Measurements from ENCODE around the gene DNAJA2.

DNA sequence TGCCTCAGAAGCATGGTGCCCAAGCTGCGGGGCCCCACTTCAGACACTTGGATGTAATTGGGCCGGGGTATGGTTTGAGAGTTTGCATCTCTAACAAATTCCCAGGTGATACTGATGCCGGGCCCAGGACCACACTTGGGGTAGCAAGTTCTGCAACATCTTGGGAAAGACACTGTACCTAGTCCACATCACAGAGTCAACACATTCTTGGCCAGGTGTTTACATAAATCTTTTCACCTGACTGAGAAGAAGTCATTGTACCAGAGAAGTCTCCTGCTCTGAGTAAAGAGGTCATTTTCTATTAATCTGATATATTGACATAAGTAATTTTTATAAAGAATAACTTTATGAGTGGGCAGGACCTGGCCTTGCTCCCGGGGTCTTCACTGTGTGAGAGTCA is 61.8 kb downstream of the DNAJA2 start:
- TF ChIP-seq ZC3H11A (IDR thresholded peaks at IDR 0.05) (no peak), TP53 (CRISPR knock-in tag; IDR thresholded peaks at IDR 0.05) (no peak), POLR2A (IDR thresholded peaks at IDR 0.05; ENCODE audit: low read length) (no peak), MAFK (IDR thresholded peaks at IDR 0.05; ENCODE audit: partially characterized antibody) (no peak)
